ENCODE results near the gene SERPINB6. TPM values are rescaled to one million over a fixed set of nuclear protein-coding genes. Genes with fewer than 3 reads are reported as not detected.

SERPINB6 gene
- total and polyA plus RNA-seq, 9 of the 15 experiments (the other 6 are each of a cell fraction or from before 2014, with no cell fraction given): 86.6 to 211 (median 143) TPM

- TF ChIP-seq, protein P1, sequence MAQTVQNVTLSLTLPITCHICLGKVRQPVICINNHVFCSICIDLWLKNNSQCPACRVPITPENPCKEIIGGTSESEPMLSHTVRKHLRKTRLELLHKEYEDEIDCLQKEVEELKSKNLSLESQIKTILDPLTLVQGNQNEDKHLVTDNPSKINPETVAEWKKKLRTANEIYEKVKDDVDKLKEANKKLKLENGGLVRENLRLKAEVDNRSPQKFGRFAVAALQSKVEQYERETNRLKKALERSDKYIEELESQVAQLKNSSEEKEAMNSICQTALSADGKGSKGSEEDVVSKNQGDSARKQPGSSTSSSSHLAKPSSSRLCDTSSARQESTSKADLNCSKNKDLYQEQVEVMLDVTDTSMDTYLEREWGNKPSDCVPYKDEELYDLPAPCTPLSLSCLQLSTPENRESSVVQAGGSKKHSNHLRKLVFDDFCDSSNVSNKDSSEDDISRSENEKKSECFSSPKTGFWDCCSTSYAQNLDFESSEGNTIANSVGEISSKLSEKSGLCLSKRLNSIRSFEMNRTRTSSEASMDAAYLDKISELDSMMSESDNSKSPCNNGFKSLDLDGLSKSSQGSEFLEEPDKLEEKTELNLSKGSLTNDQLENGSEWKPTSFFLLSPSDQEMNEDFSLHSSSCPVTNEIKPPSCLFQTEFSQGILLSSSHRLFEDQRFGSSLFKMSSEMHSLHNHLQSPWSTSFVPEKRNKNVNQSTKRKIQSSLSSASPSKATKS (CRISPR knock-in tag; IDR thresholded peaks at IDR 0.05): no peak
- TF ChIP-seq ZNF174 (CRISPR knock-in tag; IDR thresholded peaks at IDR 0.05) (no peak), MCM5 (IDR thresholded peaks at IDR 0.05; ENCODE audit: low read depth) (no peak), ZFP1 (CRISPR knock-in tag; IDR thresholded peaks at IDR 0.05) (no peak; the same call in 1 of the 2 replicates), MEF2D (tag; conservative IDR thresholded peaks at IDR 0.05; ENCODE audit: low read depth) (no peak), ZNF324 (CRISPR knock-in tag; IDR thresholded peaks at IDR 0.05) (no peak), ZNF24 (IDR thresholded peaks at IDR 0.05) (no peak), POLR2H (tag; IDR thresholded peaks at IDR 0.05; ENCODE audit: low read depth) (peak; percentile 89), BCL6 (CRISPR knock-in tag; IDR thresholded peaks at IDR 0.05) (no peak), ARID1B (IDR thresholded peaks at IDR 0.05) (no peak; the same call in 1 of the 2 replicates), HBP1 (CRISPR knock-in tag; IDR thresholded peaks at IDR 0.05) (peak; percentile 30; the same call in 1 of the 2 replicates), ZNF76 (CRISPR knock-in tag; IDR thresholded peaks at IDR 0.05; ENCODE audit: borderline replicate concordance) (no peak), POLR2B (IDR thresholded peaks at IDR 0.05; ENCODE audit: low read depth, partially characterized antibody) (peak; percentile 95), E2F8 (IDR thresholded peaks at IDR 0.05; ENCODE audit: low read depth, partially characterized antibody) (no peak), MCM3 (IDR thresholded peaks at IDR 0.05) (no peak), SNRNP70 (optimal IDR thresholded peaks at IDR 0.05; ENCODE audit: low read depth, low read length) (no peak), MTA3 (IDR thresholded peaks at IDR 0.05; ENCODE audit: borderline replicate concordance) (peak; percentile 74; the same call in 1 of the 2 replicates), ZC3H11A (IDR thresholded peaks at IDR 0.05; ENCODE audit: low read depth, low read length) (no peak; the same call in 1 of the 2 replicates), HNRNPLL (IDR thresholded peaks at IDR 0.05; ENCODE audit: low read depth, low read length, poor library complexity, severe bottlenecking) (peak; percentile 50), LEF1 (IDR thresholded peaks at IDR 0.05) (0 out of 2 replicates have a peak, but pooled peaks have one; percentile 16)
- TF ChIP-seq, protein P2, sequence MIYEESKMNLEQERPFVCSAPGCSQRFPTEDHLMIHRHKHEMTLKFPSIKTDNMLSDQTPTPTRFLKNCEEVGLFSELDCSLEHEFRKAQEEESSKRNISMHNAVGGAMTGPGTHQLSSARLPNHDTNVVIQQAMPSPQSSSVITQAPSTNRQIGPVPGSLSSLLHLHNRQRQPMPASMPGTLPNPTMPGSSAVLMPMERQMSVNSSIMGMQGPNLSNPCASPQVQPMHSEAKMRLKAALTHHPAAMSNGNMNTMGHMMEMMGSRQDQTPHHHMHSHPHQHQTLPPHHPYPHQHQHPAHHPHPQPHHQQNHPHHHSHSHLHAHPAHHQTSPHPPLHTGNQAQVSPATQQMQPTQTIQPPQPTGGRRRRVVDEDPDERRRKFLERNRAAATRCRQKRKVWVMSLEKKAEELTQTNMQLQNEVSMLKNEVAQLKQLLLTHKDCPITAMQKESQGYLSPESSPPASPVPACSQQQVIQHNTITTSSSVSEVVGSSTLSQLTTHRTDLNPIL (CRISPR knock-in tag; IDR thresholded peaks at IDR 0.05): no peak
These were observed 28.5 kb upstream of the SERPINB6 start, which contains the start of gene NQO2 (continued) for GRCh38 chr6:2999618-3000557.

All from K562 (cell line).